B cell (primary cell): ENCODE measurements around the gene EDDM3A. TPM values are rescaled to one million over a fixed set of nuclear protein-coding genes. Genes with fewer than 3 reads are reported as not detected.
A peak's percentile ranks its signal among the peaks of the same experiment; 100 is the strongest.
"Not testable (repeated sequence)": the region's sequence is repeated elsewhere in the genome, so short reads cannot be mapped to it uniquely, and the experiment has no call there.

Experiments used
- ATAC-seq: fragments of 200-7000 bp; cut with Tn5 transposase; one replicate; pipeline ENCODE4 v1.10.0; 2021; ENCODE audit warnings: low read depth, mild to moderate bottlenecking, moderate number of reproducible peaks, moderate library complexity
- CTCF ChIA-PET: fragments of 350-600 bp; sonication (Branson Sonifier 250); formaldehyde crosslinking; loops from one replicate; lab custom pipeline; 2021; ENCODE audit warnings: antibody characterized with exemption, inconsistent platforms; lab: Charles Lee
- POLR2A ChIA-PET: fragments of 350-600 bp; sonication (Branson Sonifier 250); formaldehyde crosslinking; loops from one replicate; lab custom pipeline; 2021; ENCODE audit warnings: antibody characterized with exemption; lab: Charles Lee
- DNase-seq: peaks from one replicate; pipeline ENCODE4 v3.0.0; 2013
- H2AFZ ChIP-seq: 2 replicates; pipeline ENCODE4 v1.6.1; 2012; ENCODE audit warnings: mild to moderate bottlenecking, low read depth, low read length; ENCODE audit not compliant: insufficient read depth, poor library complexity, severe bottlenecking
- H3K27ac ChIP-seq, 2 donors: 1 replicate in 1 of 2; 2 replicates in 1 of 2; pipeline ENCODE4 v1.5.1; 2012 to 2013; ENCODE audit warnings: low read length in 2 of 2, mild to moderate bottlenecking in 2 of 2, moderate library complexity in 1 of 2
- H3K27me3 ChIP-seq, 4 experiments: fragments of 200-600 bp in 1 of 4; sonication (generic) in 1 of 4; replicated peaks in 1 of 4; 1 replicate in 2 of 4; 2 replicates in 2 of 4; pipeline versions ENCODE4 v1.6.1 to v1.7.0; 2013 to 2016; ENCODE audit warnings: low read length in 3 of 4, mild to moderate bottlenecking in 2 of 4, mixed read lengths in 1 of 4, moderate library complexity in 1 of 4; ENCODE audit not compliant: insufficient read depth in 4 of 4, control insufficient read depth in 3 of 4; ENCODE audit errors: control extremely low read depth in 1 of 4
- H3K36me3 ChIP-seq, 2 experiments: replicated peaks in 1 of 2; 1 replicate in 1 of 2; 2 replicates in 1 of 2; pipeline versions ENCODE4 v1.6.1 to v1.7.1; 2013; ENCODE audit warnings: low read length in 1 of 2; ENCODE audit not compliant: insufficient read depth in 2 of 2, control insufficient read depth in 1 of 2; ENCODE audit errors: control extremely low read depth in 1 of 2, extremely low read depth in 1 of 2
- H3K4me1 ChIP-seq, 2 donors: fragments of 200-600 bp in 1 of 2; sonication (generic) in 1 of 2; 1 replicate in 1 of 2; 2 replicates in 1 of 2; pipeline versions ENCODE4 v1.5.1 to v1.6.1; 2013 to 2017; ENCODE audit warnings: low read length in 2 of 2; ENCODE audit not compliant: control insufficient read depth in 2 of 2, insufficient read depth in 2 of 2
- H3K4me2 ChIP-seq: replicated peaks from 2 replicates; pipeline ENCODE3; 2012; ENCODE audit warnings: mild to moderate bottlenecking, low read depth, low read length; ENCODE audit not compliant: poor library complexity, severe bottlenecking
- H3K4me3 ChIP-seq, 5 experiments: fragments of 200-600 bp in 1 of 5; sonication (generic) in 1 of 5; 1 replicate in 3 of 5; 2 replicates in 2 of 5; pipeline versions ENCODE4 v1.5.1 to v1.7.0; 2011 to 2016; ENCODE audit warnings: low read length in 4 of 5, mild to moderate bottlenecking in 4 of 5, low read depth in 2 of 5, control low read depth in 1 of 5, moderate library complexity in 1 of 5; ENCODE audit not compliant: insufficient read depth in 1 of 5; ENCODE audit errors: control extremely low read depth in 1 of 5, extremely low read depth in 1 of 5
- H3K79me2 ChIP-seq: fragments of 200-600 bp; sonication (generic); one replicate; pipeline ENCODE4 v1.6.0; 2016; ENCODE audit warnings: low read length; ENCODE audit not compliant: control insufficient read depth, insufficient read depth
- H3K9ac ChIP-seq: fragments of 200-600 bp; sonication (generic); 2 replicates; pipeline ENCODE4 v1.6.1; 2017; ENCODE audit warnings: mild to moderate bottlenecking, low read length, moderate library complexity
- H3K9me3 ChIP-seq, 3 donors: one replicate each; pipeline versions ENCODE4 v1.6.1 to v1.7.1; 2013; ENCODE audit warnings: low read length in 2 of 3; ENCODE audit not compliant: control insufficient read depth in 2 of 3, insufficient read depth in 1 of 3; ENCODE audit errors: control extremely low read depth in 1 of 3
- H4K20me1 ChIP-seq: 2 replicates; pipeline ENCODE4 v1.6.0; 2012; ENCODE audit warnings: mild to moderate bottlenecking, low read length; ENCODE audit not compliant: insufficient read depth, control insufficient read depth, poor library complexity, severe bottlenecking
- H3K27ac Mint-ChIP-seq: one replicate; pipeline ENCODE4 v1.8.0; 2021; ENCODE audit warnings: mixed read lengths
- H3K27me3 Mint-ChIP-seq: one replicate; pipeline ENCODE4 v1.8.0; 2021; ENCODE audit warnings: mixed read lengths
- H3K4me1 Mint-ChIP-seq: one replicate; pipeline ENCODE4 v1.8.0; 2021; ENCODE audit warnings: mixed read lengths
- H3K4me3 Mint-ChIP-seq: one replicate; pipeline ENCODE4 v1.8.0; 2021; ENCODE audit warnings: mixed read lengths
- H3K9me3 Mint-ChIP-seq: one replicate; pipeline ENCODE4 v1.8.0; 2022; ENCODE audit warnings: mixed read lengths; ENCODE audit not compliant: insufficient read depth
- EZH2 ChIP-seq: IDR thresholded peaks from 2 replicates; pipeline ENCODE4 v1.6.1; 2012; ENCODE audit warnings: borderline replicate concordance, low read depth, mild to moderate bottlenecking, moderate library complexity, low read length; ENCODE audit not compliant: insufficient read depth, poor library complexity, severe bottlenecking
- WGBS: methylation state at CpG from one replicate; pipeline ENCODE4 v1.1.5; 2013; ENCODE audit warnings: missing lambda C conversion rate; ENCODE audit not compliant: insufficient coverage; 5-methylcytosine and 5-hydroxymethylcytosine counted together
- intact Hi-C: fragments of 100-400 bp; cut with micrococcal nuclease; formaldehyde crosslinking; loops from one replicate; pipeline ENCODE4 v1.10.0; 2022
- polyA plus RNA-seq: library from polyadenylated mRNA; depleted of rRNA; stranded (reverse); fragments of >200 nt; gene quantifications from 2 replicates; pipeline ENCODE4 v1.2.3, GENCODE V29; 2012
- total RNA-seq, 2 donors: library from RNA; stranded (reverse); fragments of 120-200 nt in 1 of 2; gene quantifications; 1 replicate in 1 of 2; 2 replicates in 1 of 2; pipeline versions ENCODE4 v1.2.3 to v1.2.4, GENCODE V29; 2013 to 2022
- TF ChIP-seq, protein P1 (sequence below): fragments of 200-600 bp; IDR thresholded peaks from one replicate; pipeline ENCODE4 v1.8.0; 2022; ENCODE audit warnings: antibody characterized with exemption, mild to moderate bottlenecking

The EDDM3A gene
- total and polyA plus RNA-seq, 2 donors (not counting 1 experiment from before 2014, with no cell fraction given): not detected

DNA sequence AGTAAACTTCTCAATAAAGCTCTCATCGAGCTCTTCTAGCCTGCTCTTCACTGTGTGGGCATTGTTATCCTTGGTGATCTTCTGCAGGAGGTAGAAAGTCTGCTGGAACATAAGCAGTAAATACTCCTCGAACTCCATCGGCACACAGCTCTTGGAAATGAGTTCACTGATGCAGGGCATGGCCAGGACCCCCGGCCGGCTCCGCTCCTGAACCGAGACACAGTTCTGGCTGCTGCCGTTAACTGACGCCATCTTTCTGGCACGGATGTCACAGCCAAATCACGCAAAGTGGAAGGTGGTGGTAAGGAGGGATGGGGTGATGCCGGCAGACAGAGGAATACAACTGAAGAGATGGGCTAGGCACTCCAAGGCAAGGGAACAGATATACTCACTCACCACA, 23.7 kb upstream of the EDDM3A start:
- Mint-ChIP-seq H3K27ac (no peak overlapping the region), H3K27me3 (peaks cover 20% of the 10 kb centered on the region), H3K9me3 (peaks cover 4% of the 10 kb centered on the region), H3K4me3 (no peak overlapping the region), H3K4me1 (peaks cover 63% of the 10 kb centered on the region)
- Histone ChIP-seq H3K27ac (no peak overlapping the region), H2AFZ (no peak overlapping the region), H3K4me3 (no peak overlapping the region), H3K4me2 (no peak overlapping the region), H3K4me1 (peaks cover 24 to 60% of the 10 kb centered on the region in 2 donors), H3K9me3 (peaks cover 0 to 16% (median 0%) of the 10 kb centered on the region in 3 donors), H3K9ac (no peak overlapping the region), H3K79me2 (no peaks in the 10 kb centered on the region), H3K36me3 (no peaks in the 10 kb centered on the region), H3K27me3 (peaks cover 0 to 3% (median 0%) of the 10 kb centered on the region in 4 experiments), H4K20me1 (no peaks in the 10 kb centered on the region)
- POLR2A ChIA-PET: no interaction called here
- no peak for ATAC-seq
- TF ChIP-seq, protein P1, sequence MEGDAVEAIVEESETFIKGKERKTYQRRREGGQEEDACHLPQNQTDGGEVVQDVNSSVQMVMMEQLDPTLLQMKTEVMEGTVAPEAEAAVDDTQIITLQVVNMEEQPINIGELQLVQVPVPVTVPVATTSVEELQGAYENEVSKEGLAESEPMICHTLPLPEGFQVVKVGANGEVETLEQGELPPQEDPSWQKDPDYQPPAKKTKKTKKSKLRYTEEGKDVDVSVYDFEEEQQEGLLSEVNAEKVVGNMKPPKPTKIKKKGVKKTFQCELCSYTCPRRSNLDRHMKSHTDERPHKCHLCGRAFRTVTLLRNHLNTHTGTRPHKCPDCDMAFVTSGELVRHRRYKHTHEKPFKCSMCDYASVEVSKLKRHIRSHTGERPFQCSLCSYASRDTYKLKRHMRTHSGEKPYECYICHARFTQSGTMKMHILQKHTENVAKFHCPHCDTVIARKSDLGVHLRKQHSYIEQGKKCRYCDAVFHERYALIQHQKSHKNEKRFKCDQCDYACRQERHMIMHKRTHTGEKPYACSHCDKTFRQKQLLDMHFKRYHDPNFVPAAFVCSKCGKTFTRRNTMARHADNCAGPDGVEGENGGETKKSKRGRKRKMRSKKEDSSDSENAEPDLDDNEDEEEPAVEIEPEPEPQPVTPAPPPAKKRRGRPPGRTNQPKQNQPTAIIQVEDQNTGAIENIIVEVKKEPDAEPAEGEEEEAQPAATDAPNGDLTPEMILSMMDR: no peak
- no peak for TF ChIP-seq EZH2
- whole genome bisulfite sequencing: 100% methylated on average over 8 of the region's 12 CpGs
- intact Hi-C loops: no loop called here
- no peak for DNase-seq
- CTCF ChIA-PET: interaction anchor here (0.7 to 1.2 kb wide), 2 partner anchors 13 to 293 kb away, joined by 3 read pairs; no protein-coding TSS in a partner anchor

- Histone ChIP-seq H3K27me3 (peaks cover 0 to 3% (median 0%) of the 10 kb centered on the region in 4 experiments), H2AFZ (peak overlapping the region; percentile 53), H3K27ac (no peak overlapping the region), H3K36me3 (no peaks in the 10 kb centered on the region), H3K9ac (peak overlapping the region; percentile 30), H3K4me2 (peak overlapping the region; percentile 69), H3K9me3 (peaks cover 0 to 15% (median 0%) of the 10 kb centered on the region in 3 donors), H3K79me2 (no peaks in the 10 kb centered on the region), H3K4me3 (peak overlapping the region in 3 of 5 experiments; percentile 22 to 31 (median 25)), H3K4me1 (peaks cover 24 to 48% of the 10 kb centered on the region in 2 donors), H4K20me1 (no peaks in the 10 kb centered on the region)
- no peak overlapping the region for H3K27ac Mint-ChIP-seq
- ChIA-PET POLR2A (interaction anchor here (0.6 to 0.9 kb wide), 2 partner anchors 10 to 57 kb away, joined by 3 read pairs; partner anchors contain the start of gene RNASE6), CTCF (interaction anchor here (1.4 to 1.8 kb wide), 2 partner anchors 9 to 25 kb away, joined by 3 to 12 read pairs; no protein-coding TSS in a partner anchor)
- peaks cover 56% of the 10 kb centered on the region for H3K4me1 Mint-ChIP-seq
- peaks cover 25% of the 10 kb centered on the region for H3K27me3 Mint-ChIP-seq
- intact Hi-C loops: no loop called here
- ATAC-seq (peak; percentile 53), DNase-seq (peak; percentile 14)
- H3K4me3 Mint-ChIP-seq: peak overlapping the region; percentile 61
- TF ChIP-seq EZH2: no peak
- H3K9me3 Mint-ChIP-seq: peaks cover 4% of the 10 kb centered on the region
- WGBS: 36% methylated on average over 27 of the region's 28 CpGs
These were observed 22.2 kb upstream of the EDDM3A start for GRCh38 chr14:20723488-20723887.

DNA sequence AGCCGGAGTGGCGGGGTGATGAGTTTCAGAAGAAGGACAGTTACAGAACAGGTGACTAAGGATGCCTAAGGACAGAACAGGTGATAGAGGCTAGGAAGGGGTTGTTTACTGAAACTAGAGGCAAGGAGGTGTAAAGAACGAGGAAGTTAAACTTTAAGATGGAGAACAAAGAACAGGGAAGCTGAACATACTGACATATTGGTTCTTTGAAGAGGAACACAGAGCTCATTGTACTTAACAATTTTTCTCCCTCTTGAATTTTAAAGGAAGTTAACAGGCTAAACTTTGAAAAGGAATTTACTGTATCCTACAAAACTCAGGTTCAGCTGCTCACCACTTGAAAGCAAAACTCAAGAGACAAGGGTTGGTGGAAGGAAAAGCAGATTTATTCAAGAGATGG, 19.6 kb upstream of the EDDM3A start:
- POLR2A ChIA-PET: interaction anchor here (0.6 kb wide), 1 partner anchor 20 kb away, joined by 3 read pairs; no protein-coding TSS in a partner anchor
- H4K20me1 ChIP-seq, H3K4me3 ChIP-seq, H3K79me2 ChIP-seq, intact Hi-C loops, ATAC-seq, H3K9ac ChIP-seq, H3K27me3 ChIP-seq, H3K36me3 ChIP-seq, DNase-seq, H3K9me3 Mint-ChIP-seq: not testable (repeated sequence)
- peak overlapping the region; percentile 27 for H3K4me2 ChIP-seq
- peaks cover 0 to 15% (median 0%) of the 10 kb centered on the region in 3 donors for H3K9me3 ChIP-seq
- peak overlapping the region; percentile 89 for H3K27ac Mint-ChIP-seq
- H3K27me3 Mint-ChIP-seq: peaks cover 25% of the 10 kb centered on the region
- H3K4me3 Mint-ChIP-seq: peak overlapping the region; percentile 58
- H3K4me1 ChIP-seq: peaks cover 16 to 31% of the 10 kb centered on the region in 2 donors
- CTCF ChIA-PET: interaction anchor here (0.8 to 1.9 kb wide), 3 partner anchors 11 to 131 kb away, joined by 3 to 6 read pairs (median 3); no protein-coding TSS in a partner anchor
- WGBS: 57% methylated on average over 2 of the region's 3 CpGs
- H3K27ac ChIP-seq: peak overlapping the region; percentile 5 to 56
- H3K4me1 Mint-ChIP-seq: peaks cover 36% of the 10 kb centered on the region
- H2AFZ ChIP-seq: peak overlapping the region; percentile 52
